ENCODE results near the gene TIMM44. TPM values are rescaled to one million over a fixed set of nuclear protein-coding genes. Genes with fewer than 3 reads are reported as not detected.
A peak's percentile ranks its signal among the peaks of the same experiment; 100 is the strongest.

Gene TIMM44
- total RNA-seq, 1 experiment from 2014 or later: 114 TPM

DNA sequence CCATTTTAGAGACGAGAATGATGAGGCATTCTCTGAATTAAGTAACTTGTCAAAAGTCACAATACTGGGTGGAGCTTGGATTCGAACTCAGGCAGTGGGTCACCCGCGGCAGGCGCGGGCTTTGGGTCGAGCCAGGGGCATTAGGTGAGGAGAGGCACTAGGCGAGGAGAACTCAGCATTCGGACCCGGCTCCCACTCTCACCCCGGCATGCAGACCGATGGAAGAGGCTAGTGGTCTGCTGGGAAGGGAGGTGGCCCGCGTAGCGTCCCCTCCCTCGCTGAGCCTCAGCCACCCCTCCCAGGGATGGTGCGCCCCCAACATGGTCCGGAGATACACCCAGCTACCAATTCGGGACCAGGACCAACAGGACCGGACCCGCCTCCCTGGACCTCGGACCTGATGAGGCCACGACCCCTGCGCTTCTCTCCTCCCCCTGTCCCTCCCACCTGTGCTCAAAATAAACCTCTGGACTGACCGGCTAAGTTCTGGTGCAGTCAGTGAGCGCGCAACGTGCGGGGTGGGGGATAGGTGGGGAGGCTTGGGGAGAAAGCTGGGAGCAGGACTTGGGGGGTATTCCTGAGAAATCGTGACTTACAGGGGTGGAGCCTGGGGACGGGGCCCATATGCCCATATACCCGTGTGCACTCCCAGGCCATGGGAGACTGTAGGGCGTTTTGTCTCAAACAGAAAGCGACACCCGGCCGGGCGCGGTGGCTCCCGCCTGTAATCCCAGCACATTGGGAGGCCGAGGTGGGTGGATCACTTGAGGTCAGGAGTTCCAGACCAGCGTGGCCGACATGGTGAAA, 24.6 kb downstream of the TIMM44 start:
- Histone ChIP-seq H3K27me3 (ENCODE audit: insufficient read depth, low read length) (peaks cover 16% of the 10 kb centered on the region; the same call in 1 of the 2 replicates), H2AK5ac (ENCODE audit: insufficient read length, low read length) (no peak overlapping the region), H4K5ac (ENCODE audit: insufficient read length, low read depth, low read length) (no peak overlapping the region), H3K9me3 (ENCODE audit: control insufficient read depth, low read depth, low read length) (no peaks in the 10 kb centered on the region), H3K79me1 (ENCODE audit: insufficient read depth, low read depth, low read length, poor library complexity, severe bottlenecking) (no peaks in the 10 kb centered on the region), H3T11ph (ENCODE audit: low read length) (no peak overlapping the region), H2BK120ac (ENCODE audit: low read depth, low read length, poor library complexity, severe bottlenecking) (no peak overlapping the region), H3K4me2 (ENCODE audit: insufficient read depth, insufficient read length, low read length) (peak overlapping the region; percentile 74), H3K9ac (ENCODE audit: extremely low read depth, insufficient read length, low read length) (no peak overlapping the region), H3K23me2 (ENCODE audit: insufficient read length, low read depth, low read length, poor library complexity, severe bottlenecking) (peaks cover 17% of the 10 kb centered on the region), H3K14ac (ENCODE audit: insufficient read depth, low read length) (no peak overlapping the region), H2BK5ac (ENCODE audit: insufficient read length, low read length) (no peak overlapping the region), H3K23ac (ENCODE audit: insufficient read length, low read depth, low read length) (no peak overlapping the region), H2AFZ (ENCODE audit: low read length) (no peak overlapping the region), H2BK15ac (ENCODE audit: low read depth, low read length) (no peak overlapping the region), H3K4me1 (ENCODE audit: insufficient read depth, low read length) (no peaks in the 10 kb centered on the region), H2BK20ac (ENCODE audit: low read depth, low read length, poor library complexity, severe bottlenecking) (no peak overlapping the region), H3K4ac (ENCODE audit: low read depth, low read length) (no peak overlapping the region), H3K79me2 (ENCODE audit: insufficient read depth, low read length) (no peaks in the 10 kb centered on the region), H4K20me1 (ENCODE audit: control insufficient read depth, insufficient read depth, insufficient read length) (no peaks in the 10 kb centered on the region), H2BK12ac (ENCODE audit: insufficient read length, low read depth, low read length) (no peak overlapping the region), H3K18ac (ENCODE audit: insufficient read length, low read depth, low read length) (no peak overlapping the region), H4K91ac (ENCODE audit: insufficient read length, low read depth, low read length) (no peak overlapping the region), H3K56ac (ENCODE audit: insufficient read length, low read depth, low read length) (no peak overlapping the region), H3K27ac (ENCODE audit: insufficient read length, low read depth, low read length) (no peak overlapping the region), H4K8ac (replicated peaks; ENCODE audit: insufficient read length, low read depth, low read length) (no peak overlapping the region)
- Mint-ChIP-seq H3K4me1 (peaks cover 20 to 27% of the 10 kb centered on the region in 2 experiments), H3K36me3 (ENCODE audit: insufficient read depth in 1 of 3, low read depth in 3 of 3) (peaks cover 7 to 12% (median 9%) of the 10 kb centered on the region in 3 experiments; a peak in 5 of 7 replicates), H3K27me3 (ENCODE audit: low read depth) (peaks cover 53% of the 10 kb centered on the region), H3K9me3 (no peaks in the 10 kb centered on the region; a peak in 1 of 5 replicates), H3K4me3 (peak overlapping the region in 1 of 2 experiments; percentile 84; a peak in 4 of 5 replicates), H3K27ac (no peak overlapping the region)
- TF ChIP-seq, protein P1, sequence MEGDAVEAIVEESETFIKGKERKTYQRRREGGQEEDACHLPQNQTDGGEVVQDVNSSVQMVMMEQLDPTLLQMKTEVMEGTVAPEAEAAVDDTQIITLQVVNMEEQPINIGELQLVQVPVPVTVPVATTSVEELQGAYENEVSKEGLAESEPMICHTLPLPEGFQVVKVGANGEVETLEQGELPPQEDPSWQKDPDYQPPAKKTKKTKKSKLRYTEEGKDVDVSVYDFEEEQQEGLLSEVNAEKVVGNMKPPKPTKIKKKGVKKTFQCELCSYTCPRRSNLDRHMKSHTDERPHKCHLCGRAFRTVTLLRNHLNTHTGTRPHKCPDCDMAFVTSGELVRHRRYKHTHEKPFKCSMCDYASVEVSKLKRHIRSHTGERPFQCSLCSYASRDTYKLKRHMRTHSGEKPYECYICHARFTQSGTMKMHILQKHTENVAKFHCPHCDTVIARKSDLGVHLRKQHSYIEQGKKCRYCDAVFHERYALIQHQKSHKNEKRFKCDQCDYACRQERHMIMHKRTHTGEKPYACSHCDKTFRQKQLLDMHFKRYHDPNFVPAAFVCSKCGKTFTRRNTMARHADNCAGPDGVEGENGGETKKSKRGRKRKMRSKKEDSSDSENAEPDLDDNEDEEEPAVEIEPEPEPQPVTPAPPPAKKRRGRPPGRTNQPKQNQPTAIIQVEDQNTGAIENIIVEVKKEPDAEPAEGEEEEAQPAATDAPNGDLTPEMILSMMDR (conservative IDR thresholded peaks at IDR 0.05): no peak
- no peak for DNase-seq
- WGBS (ENCODE audit: extremely low coverage, insufficient read length, low lambda C conversion rate): no CpG with 5 or more reads among the region's 42 CpGs
